Stimulated activated CD4-positive, alpha-beta T cell treated with anti-CD3 and anti-CD28 coated beads, Interleukin-12 subunit alpha, Interleukin-12 subunit beta, amount 100 ng/mL, for 48 hours (primary cell): ENCODE results near the gene FAM169A.
"Not testable (repeated sequence)": the region's sequence is repeated elsewhere in the genome, so short reads cannot be mapped to it uniquely, and the experiment has no call there.

Experiments
- DNase-seq, 3 donors: peaks; one replicate each; pipeline ENCODE4 v3.0.0-alpha.2; 2020; ENCODE audit warnings: low read depth in 2 of 3, low spot score in 1 of 3

The FAM169A gene

GRCh38 chr5:74869414-74869813 is 3.2 kb upstream of the FAM169A start:
- not testable (repeated sequence) for DNase-seq

GRCh38 chr5:74866596-74867162 is 492 bp upstream of the FAM169A start:
- DNase-seq: no peak

- no peak for DNase-seq
These were observed 857 bp downstream of the FAM169A start for GRCh38 chr5:74865256-74865803.

GRCh38 chr5:74864823-74865222 is 1.4 kb downstream of the FAM169A start:
- no peak for DNase-seq

- no peak for DNase-seq
These were observed 2.5 kb downstream of the FAM169A start for GRCh38 chr5:74863726-74864125.

GRCh38 chr5:74862221-74862620 is 4.0 kb downstream of the FAM169A start:
- DNase-seq: no peak

GRCh38 chr5:74856975-74857374 is 9.2 kb downstream of the FAM169A start:
- DNase-seq: not testable (repeated sequence)

- no peak for DNase-seq
These were observed 12.9 kb downstream of the FAM169A start for GRCh38 chr5:74853256-74853655.

GRCh38 chr5:74851684-74852353 is 14.4 kb downstream of the FAM169A start:
- no peak for DNase-seq

GRCh38 chr5:74850789-74851425 is 15.3 kb downstream of the FAM169A start:
- DNase-seq: no peak

GRCh38 chr5:74850030-74850429 is 16.2 kb downstream of the FAM169A start:
- DNase-seq: no peak

- no peak for DNase-seq
These were observed 17.6 kb downstream of the FAM169A start for GRCh38 chr5:74848553-74849025.

- DNase-seq: no peak
These were observed 27.0 kb downstream of the FAM169A start for GRCh38 chr5:74839229-74839628.

- no peak for DNase-seq
These were observed 27.9 kb downstream of the FAM169A start for GRCh38 chr5:74838262-74838661.

GRCh38 chr5:74837115-74837514 is 29.1 kb downstream of the FAM169A start:
- DNase-seq: no peak

- no peak for DNase-seq
These were observed 32.5 kb downstream of the FAM169A start for GRCh38 chr5:74833537-74834266.

GRCh38 chr5:74829413-74829812 is 36.8 kb downstream of the FAM169A start:
- no peak for DNase-seq

- no peak for DNase-seq
These were observed 43.9 kb downstream of the FAM169A start for GRCh38 chr5:74822288-74822687.

GRCh38 chr5:74816875-74817274 is 49.3 kb downstream of the FAM169A start:
- no peak for DNase-seq

GRCh38 chr5:74810915-74811314 is 55.3 kb downstream of the FAM169A start:
- no peak for DNase-seq

- no peak for DNase-seq
These were observed 64.2 kb downstream of the FAM169A start for GRCh38 chr5:74801941-74802340.
